Measurements from ENCODE around the gene ALDH1A1.
"Not testable (repeated sequence)": the region's sequence is repeated elsewhere in the genome, so short reads cannot be mapped to it uniquely, and the experiment has no call there.

Gene ALDH1A1

DNA sequence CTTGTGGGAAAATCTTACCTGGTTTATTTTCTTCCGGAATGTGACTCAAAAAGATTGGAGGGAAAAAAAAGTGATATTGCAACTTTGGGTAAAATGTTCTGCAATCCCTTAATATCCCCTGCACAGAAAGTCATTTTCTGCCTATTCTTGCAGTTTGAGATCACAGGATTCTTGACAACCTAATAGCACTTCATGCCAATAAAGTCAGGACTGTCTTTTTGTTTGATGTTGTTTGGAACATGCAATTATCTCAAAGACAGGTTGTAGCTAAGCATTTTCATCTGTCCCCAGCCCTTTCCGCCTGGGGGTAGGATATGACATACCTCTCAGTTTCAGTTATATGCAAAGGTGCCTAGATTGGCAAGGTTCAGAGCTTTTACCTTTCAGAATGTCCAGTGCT, 63.9 kb downstream of the ALDH1A1 start:
- no peak for DNase-seq

DNA sequence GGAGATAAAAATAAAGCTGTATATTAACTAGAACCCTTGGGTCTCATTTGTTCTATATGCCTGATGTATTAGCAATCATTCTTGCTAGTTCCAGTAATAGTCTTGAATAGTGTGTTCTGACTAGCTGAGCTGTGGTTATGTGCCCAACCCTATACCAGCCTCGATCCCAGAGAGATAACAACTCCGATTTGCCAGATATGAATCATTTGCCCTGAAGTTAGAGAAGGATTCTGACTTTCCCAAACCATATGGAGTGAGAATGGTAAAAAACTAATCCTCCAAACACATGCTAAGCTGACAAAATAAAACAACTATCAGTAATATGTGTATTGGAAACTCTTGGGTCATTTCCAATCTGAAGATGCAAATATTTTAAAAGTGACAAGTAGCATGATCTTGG, 64.8 kb downstream of the ALDH1A1 start:
- no peak for DNase-seq

DNA sequence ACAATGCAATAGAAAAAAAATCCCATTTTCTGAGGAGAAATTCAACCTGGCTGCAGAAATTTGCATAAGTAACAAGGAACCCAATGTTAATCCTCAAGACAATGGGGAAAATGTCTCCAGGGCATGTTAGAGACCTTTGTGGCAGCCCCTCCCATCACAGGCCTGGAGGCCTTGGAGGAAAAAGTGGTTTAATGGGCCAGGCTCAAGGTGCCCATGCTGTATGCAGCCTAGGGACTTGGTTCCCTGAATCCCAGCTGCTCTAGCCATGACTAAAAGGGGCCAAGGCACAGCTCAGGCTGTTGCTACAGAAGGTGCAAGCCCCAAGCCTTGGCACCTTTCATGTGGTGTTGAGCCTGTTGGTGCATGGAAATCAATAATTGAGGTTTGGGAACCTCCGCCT, 66.5 kb downstream of the ALDH1A1 start:
- DNase-seq: no peak

DNA sequence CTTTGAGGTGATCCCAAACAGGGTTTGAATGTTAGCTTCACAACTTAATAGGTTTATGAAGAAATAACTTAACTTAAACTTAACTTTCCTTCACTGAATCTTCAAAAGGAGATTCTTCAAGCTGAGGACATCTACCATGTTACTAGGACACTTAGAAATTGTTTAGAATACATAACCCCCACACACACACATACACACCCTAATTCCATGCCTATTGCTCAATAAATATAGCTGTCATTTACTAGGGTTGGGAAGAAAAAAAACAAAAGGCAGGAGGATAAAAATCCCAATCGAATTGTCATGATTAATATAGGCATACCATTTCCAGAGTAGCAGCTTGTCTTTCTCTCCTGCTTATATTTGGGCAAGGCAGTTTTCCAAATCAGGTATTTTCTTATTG, 68.3 kb downstream of the ALDH1A1 start:
- DNase-seq: no peak

DNA sequence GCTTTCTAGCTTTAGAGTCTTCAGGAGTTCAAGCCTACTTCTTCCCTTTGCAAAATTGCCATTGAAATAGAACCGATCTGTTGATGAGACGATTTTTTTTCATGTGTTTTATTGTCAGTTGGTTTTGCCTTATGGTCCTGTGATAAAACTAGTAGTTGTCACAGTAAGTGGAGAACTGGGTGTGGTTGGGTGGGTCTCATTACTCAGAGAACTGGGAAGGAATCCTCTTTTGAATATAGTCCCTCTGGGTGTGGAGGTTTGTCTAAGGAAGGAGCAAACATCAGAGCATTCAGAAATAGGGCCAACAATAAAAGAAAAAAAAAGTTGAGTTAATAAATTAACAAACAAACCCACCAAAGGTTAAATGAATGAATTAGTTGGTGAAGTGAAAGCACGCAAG, 69.0 kb downstream of the ALDH1A1 start:
- DNase-seq: no peak

DNA sequence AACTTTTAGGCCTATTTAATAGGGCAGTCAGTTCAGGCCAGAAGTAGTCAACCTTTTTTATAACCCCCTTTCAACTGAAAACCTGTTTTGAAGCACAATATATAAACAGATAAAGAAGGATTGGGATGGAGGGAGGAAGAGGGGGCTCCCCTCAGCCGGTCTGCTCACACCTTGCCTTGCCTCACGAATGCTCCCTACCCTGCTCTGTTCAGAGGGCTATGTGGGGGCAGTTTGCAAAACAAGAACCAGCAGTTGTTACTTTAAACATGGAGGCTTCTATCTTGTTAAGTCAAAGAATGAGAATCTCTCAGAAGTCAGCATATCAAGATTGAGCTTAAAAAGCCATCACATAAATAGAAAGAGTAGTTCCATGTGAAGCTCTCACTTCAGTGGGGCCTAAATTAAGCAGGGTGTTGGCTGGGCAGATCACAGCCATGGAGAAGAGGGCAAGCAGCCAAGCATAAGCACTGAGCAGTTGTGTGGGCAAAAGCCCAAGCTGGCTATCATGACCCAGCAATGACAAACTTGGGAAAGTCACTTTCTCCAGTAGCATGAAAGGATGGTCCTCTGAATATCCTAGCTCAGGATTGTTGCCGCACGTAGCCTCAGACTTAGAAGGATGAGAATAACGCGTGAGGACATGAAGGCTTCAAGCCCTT, 70.6 kb downstream of the ALDH1A1 start:
- no peak for DNase-seq

DNA sequence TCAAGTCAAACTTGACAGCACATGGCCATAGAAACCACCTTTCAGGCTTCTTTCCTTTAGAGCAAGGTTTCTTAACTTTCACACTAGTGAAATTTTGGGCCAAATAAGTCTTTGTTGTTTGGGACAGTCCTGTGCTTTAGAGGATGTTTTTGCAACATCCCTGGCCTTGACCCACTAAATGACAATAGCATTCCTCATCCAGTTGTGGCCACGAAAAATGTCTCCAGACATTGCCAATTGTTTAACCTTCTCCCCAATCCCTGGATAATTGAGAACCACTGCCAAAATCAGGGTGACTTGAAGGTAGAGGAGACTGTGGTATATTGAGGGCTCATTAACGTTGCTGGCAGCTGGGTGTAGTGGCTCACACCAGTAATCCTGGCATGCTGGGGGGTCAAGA, 72.0 kb downstream of the ALDH1A1 start:
- no peak for DNase-seq

DNA sequence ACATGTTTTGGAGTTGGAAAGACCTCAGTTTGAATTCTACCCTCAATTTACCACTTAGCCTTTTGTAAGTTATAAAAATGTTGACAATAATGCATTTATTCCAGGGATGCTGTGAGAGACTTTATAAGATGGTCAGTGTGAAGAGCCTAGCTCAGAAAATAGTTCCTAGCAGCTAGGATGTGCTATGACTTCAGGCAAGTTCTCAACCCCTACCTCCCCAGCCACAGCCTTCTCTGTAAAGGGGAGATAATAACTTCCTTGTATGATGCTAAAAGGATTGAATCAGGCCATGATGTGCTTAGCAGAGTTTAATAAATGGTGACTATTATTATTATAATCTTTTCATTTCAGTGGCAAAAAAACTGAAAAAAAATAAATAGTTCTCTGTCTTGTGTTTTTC, 77.6 kb downstream of the ALDH1A1 start:
- DNase-seq: no peak

DNA sequence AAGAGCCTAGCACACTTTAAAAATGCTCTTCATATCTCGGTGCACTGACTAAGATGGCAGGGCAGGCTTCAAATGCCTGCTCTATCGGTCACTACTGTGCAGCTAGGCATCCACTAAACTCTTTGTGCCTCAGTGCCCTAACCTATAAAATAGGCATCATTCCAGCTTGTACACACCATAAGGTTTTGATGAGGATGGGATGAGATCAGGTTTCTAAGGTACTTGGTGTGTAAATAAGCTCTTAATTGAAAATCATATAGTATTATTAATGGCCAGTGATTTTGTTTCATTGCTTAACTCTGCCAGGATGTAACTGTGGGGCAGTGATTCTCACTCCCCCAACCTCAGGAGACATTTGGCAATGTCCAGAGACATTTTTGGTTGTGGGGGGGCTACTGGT, 78.5 kb downstream of the ALDH1A1 start:
- no peak for DNase-seq

DNA sequence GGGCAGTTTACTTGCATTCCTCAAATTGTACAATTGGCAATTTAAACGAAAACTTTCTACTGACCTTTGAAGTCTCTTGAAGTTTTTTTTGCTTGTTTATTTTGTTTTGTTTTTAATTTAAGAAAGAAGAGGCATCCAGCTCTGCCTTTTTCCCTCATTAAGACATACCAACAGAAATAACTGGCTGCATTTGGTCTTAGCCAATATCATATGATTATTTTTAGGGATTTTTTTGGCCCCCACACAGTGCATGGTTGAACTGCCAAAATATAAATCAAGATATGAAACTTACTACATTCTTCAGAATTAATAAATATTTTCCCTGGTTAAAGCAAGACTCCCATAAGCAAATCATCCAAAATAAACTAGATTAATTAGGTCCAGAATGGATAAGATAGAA, 79.4 kb downstream of the ALDH1A1 start:
- DNase-seq: no peak

DNA sequence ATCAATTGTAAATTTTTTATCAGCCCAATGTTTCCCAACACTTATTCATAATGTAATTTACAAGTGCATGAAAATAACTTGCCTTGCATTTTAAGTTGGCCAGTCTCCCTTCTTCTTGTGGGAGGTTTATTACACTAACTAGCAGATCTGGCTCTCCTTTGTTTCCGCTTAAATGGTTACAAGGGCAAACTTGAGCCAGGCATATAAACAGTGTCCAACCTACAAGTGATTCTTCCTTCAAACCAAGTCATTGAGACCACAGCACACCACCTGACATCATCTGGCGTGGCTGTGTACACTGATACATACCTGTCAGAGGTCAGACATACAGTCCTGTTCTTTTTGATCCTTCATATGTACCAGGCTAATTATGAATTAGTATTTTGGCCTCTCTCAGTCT, 80.1 kb downstream of the ALDH1A1 start:
- no peak for DNase-seq

DNA sequence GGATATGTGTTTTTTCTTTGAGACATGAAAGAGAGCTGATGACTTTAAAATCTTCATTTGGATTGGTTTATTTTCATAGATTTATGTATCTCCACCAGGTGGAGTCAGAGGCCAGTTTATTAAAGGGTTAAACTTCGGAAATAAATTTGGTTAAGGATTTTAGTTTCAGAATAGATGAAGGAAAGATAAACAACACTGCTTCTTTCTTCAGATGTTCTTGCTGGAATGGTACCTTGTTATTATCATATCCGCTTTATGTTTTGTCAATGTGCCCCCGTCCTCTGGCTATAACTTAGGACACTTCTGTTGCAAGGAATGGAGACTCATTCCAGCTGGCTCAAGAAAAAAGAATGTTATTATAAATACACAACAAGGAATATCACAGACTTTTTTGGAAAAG, 81.2 kb downstream of the ALDH1A1 start:
- DNase-seq: no peak

DNA sequence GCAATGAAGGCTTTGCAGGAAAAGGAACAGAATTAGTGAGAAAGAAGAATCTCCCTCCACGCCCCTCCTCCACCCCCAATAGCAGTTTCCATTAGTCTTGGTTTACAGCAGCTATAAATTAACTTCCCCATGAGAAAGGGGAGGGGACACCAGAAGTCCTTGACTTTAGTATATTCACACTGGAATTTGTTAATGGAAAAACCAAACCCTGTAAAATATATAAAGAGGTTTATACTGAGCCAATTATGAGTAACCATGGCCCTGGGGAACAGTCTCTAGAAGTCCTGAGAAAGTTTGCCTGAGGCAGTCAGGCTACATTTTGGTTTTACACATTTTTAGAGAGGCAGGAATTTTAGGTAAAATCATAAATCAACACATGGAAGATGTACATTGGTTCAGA, 88.5 kb downstream of the ALDH1A1 start:
- no peak for DNase-seq

DNA sequence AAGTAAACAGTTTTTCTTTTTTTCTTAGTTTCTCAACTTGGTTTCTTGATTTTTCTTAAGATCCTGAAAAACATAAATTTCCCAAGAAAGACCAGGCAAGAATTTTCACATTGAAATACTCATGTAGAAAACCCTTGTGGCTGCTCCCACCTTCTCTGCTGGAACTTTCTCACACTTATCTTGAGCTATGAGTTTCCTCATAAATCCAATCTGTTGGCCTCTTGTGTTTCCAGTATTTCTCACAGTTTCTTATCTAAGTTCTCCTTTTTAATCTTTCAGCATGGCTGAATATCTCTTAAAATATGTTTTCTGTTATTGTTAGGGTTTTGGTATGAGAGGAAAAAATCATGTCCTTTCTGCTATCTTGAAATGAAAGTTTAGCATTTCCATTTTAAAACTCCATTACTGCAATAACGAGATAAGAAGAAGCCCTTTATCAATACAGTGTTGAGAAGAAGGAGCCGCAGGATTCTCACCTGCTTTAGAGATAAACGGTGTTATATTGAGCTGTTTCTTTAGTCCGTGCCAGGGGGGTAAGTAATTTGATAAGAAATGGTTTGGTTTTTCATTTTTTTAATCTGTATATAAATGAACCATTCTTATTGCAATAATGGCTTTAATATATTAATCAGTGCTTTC, 89.3 kb downstream of the ALDH1A1 start:
- no peak for DNase-seq

DNA sequence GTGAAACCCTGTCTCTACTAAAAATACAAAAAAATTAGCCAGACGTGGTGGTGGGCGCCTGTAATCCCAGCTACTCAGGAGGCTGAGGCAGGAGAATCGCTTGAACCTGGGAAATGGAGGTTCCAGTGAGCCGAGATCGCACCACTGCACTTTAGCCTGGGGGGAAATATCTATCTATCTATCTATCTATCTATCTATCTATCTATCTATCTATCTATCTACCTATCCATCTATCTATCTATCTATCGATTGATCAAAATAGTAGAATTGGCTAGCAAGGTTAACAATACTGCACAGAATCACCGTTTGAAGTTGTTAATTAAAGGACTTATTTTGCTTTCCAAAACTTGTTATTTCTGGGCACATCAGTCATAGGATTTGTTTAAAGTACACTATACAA, 90.1 kb downstream of the ALDH1A1 start:
- DNase-seq: not testable (repeated sequence)

DNA sequence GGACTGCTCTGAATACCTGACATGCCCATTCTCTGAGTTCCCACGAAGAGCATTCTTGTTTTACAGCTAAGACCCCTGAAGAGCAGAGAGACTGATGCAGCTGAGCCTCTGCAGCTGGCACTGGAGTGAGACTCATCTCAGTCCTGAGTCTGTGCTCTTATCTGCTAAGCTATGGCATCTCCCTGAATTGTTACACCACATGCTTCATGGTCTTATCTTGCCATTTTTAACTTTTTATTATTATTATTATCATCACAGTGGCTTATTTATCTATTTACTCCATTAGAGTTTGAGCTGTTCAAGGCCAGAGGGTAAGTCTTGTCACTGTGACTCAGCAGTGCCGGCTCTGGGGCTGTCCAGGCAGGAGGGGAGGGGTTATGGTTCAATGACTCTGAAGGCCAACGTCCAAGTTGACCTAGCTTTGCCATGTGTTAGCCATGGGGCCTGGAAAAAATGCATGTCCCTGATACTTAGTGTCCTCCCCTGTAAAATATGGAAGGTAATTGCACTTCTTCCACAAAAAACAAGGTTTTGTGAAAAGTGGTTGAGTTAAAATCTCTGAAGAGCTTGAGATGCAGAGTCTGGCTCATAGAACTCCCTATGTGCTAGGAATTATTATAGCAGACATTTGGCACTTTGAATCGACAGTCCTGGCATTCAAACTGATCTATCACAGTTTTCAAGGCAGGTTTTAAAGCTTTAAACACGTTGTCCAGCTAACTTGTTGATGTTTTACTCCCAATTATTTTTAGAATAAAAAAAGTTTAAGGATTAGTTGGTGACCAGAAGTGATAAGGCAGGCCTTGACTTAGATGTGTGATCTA, 94.6 kb downstream of the ALDH1A1 start:
- DNase-seq: no peak

DNA sequence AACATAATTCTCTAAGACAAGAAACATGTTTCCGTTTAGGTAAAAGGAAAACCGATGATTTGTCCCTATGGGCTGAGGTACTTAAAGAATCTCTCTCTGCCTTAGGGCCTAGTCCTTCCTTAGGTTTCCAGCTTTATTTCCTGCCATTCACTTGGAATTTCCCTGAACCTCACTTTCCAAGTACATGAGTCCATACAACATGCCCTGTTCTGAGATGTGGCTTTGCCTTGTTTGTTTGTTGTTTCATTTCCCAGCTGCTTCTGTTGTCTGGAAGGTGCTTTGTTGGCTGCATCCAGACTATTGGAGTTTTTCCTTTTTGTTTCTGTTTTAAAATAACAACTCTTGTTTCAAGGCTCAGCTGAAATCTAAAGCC, 95.2 kb downstream of the ALDH1A1 start:
- DNase-seq: no peak

DNA sequence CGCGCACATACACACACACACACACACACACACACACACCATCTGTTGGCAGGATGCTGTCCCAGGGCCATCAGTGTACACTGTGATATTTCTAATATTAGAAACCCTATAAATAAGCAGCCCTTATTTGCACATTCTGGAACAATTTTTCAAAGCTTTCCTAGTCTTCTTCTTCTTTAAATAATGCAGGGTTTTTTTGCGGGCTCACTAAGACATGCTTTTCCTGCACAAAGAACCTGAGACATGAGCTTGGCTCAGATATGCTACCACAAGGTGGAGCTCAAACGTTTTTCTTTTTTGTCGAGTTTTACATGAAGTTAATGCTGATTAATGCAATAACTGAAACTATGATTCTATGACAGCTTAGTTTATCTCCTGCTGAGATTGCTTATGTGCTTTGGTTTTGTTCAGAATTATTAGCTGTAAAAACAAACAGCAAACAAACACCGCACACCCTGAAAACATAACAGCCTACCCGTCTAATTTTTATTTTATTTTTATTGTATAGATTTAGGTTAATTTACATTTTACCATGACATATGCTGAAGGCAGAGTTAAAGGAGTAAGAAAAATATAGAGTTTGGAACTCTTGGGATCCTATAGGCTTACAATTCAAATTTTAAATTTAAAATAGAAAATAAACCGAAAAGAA, 95.8 kb downstream of the ALDH1A1 start:
- no peak for DNase-seq

DNA sequence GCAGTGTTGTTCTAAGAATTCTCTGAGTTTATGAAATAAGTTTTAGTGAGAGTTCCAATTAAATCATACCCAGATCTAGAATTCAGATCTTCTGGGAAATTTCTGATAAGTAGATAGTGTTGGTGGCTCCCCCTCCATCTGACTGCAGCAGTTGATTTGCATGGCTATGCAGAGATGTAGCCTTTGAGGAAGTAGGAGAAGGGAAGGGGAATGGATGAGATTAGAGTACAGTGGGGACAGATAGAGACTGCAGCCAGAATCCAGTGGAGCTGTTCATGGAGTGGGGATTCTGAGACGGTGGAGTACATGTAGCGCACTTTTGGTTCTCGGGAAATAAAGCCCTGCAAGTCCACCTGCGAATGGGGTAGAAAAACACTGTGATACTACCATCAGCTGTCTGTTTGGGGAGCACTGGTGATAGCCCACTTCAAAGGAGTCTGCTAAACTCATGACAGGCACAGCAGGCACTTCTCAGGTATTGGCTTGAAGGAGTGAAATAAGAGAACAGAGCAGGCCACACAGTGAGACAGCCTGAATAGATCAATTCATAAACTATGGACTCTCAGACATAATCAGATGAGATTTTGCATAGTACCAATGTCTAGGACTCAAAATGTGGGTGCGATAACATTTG, 96.8 kb downstream of the ALDH1A1 start:
- DNase-seq: no peak

DNA sequence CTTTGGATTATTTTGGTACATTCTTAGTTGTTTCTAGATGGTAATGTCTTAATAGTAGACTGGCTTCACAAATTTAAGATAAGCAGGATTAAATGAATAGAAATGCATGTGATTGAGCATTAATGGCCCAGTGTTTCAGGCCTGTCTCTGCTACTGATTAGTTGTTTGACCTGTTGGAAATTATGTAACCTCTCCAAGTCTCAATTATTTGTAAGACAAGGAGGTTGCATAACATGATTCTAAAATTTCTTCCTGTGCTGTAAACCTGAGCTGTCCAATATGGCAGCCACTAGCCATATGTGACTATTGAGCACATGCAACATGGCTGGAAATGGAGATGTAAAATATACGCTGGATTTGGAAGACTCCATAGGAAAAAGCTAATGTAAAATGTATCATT, 97.5 kb downstream of the ALDH1A1 start:
- no peak for DNase-seq

All from CD4-positive, alpha-beta T cell treated with Interleukin-15 for 1 hour (primary cell).